Measurements from ENCODE around the gene TRIP6. TPM values are rescaled to one million over a fixed set of nuclear protein-coding genes. Genes with fewer than 3 reads are reported as not detected.

The TRIP6 gene
- total RNA-seq, 2 experiments from 2014 or later = 25.5 to 28.6 TPM

DNA sequence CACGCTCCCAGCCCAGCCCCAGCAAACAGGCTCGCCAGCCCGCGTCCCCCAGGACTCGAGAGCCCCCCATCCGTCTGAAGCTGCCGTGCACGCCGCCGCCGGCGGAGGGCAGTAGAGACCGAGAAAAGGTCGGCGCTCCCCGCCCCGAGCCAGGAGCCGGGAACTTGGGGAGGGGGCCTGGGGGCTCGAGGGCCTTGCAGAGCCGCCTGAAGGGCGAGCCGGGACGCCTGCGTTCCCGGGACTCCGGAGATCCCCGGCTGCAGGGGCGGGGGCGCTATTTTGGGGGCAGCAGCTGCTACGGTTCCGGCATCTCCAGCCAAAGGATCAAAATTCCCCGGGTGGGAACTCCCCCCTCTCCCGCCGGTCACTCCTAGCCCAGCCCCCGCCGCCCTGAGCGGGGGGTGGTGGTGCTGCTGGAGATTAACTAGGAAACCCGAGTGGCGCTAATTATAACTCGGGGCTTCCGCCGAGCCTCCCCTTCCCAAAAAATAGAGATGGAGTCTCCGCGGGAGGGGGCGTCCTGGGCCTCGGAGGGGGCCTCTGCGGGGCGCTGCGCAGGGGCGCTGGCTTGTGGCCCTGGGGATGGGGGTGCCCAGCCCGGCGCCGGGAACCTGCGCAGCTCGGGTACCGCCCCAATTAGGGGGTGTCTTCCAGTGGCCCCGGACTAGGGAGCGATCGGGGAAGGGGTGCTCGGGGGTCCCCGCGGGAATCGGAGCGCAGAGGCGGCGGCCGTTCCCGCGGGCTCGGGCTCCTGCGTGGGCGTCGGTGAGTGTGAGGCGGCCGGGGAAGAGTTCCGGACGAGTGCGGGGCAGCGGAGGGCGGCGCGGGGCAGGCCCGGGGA is 27.9 kb downstream of the TRIP6 start:
- H3K4me3 Mint-ChIP-seq = no peak overlapping the region
- CTCF ChIA-PET = interaction anchor here (1.1 to 1.9 kb wide), 9 partner anchors 20 to 349 kb away, joined by 3 to 9 read pairs (median 5); partner anchors contain the start of genes POP7, SLC12A9 and SRRT
- POLR2A ChIA-PET = interaction anchor here (1.5 kb wide), 1 partner anchor 163 kb away, joined by 4 read pairs; no protein-coding TSS in a partner anchor
- H3K4me1 Mint-ChIP-seq (ENCODE audit: low read depth) = peaks cover 20% of the 10 kb centered on the region
- ATAC-seq (peak; percentile 22), DNase-seq (peak; percentile 56)
- peaks cover 38% of the 10 kb centered on the region for H3K27me3 Mint-ChIP-seq (ENCODE audit: low read depth)
- peaks cover 2% of the 10 kb centered on the region for H3K36me3 Mint-ChIP-seq (ENCODE audit: low read depth)
- H3K9me3 Mint-ChIP-seq (ENCODE audit: insufficient read depth) = no peaks in the 10 kb centered on the region
- H3K27ac Mint-ChIP-seq = no peak overlapping the region

DNA sequence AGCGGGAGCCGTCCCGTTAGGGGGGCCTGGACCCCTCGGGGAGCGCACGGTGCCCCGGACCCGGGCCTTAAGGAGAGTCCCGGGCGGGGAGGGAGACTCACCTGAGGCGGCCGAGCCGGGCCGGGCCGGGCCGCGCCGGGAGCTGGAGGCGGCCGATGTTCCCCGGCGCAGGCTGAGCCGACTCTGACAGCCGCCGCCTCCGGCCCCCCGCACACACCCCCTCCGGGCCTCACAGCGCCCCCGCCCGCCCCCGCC is 28.4 kb downstream of the TRIP6 start, which contains the start of gene ACHE:
Gene ACHE (minus strand): TSS at position 188 of the 255 bp plus-strand sequence. CDS start 1,656 bp downstream, outside the sequence.
- Mint-ChIP-seq H3K9me3 (ENCODE audit: insufficient read depth) (no peaks in the 10 kb centered on the region), H3K4me3 (peak within 1 kb of the TSS; percentile 29), H3K36me3 (ENCODE audit: low read depth) (peaks cover 2% of the 10 kb centered on the region), H3K4me1 (ENCODE audit: low read depth) (peaks cover 14% of the 10 kb centered on the region), H3K27me3 (ENCODE audit: low read depth) (peaks cover 38% of the 10 kb centered on the region), H3K27ac (no peak within 1 kb of the TSS)
- DNase-seq (no peak), ATAC-seq (peak; percentile 8)
- CTCF ChIA-PET = interaction anchor here (1.1 to 1.9 kb wide), 3 partner anchors 163 to 349 kb away, joined by 3 to 9 read pairs (median 7); no protein-coding TSS in a partner anchor
- POLR2A ChIA-PET = interaction anchor here (1.5 kb wide), 1 partner anchor 163 kb away, joined by 4 read pairs; no protein-coding TSS in a partner anchor

DNA sequence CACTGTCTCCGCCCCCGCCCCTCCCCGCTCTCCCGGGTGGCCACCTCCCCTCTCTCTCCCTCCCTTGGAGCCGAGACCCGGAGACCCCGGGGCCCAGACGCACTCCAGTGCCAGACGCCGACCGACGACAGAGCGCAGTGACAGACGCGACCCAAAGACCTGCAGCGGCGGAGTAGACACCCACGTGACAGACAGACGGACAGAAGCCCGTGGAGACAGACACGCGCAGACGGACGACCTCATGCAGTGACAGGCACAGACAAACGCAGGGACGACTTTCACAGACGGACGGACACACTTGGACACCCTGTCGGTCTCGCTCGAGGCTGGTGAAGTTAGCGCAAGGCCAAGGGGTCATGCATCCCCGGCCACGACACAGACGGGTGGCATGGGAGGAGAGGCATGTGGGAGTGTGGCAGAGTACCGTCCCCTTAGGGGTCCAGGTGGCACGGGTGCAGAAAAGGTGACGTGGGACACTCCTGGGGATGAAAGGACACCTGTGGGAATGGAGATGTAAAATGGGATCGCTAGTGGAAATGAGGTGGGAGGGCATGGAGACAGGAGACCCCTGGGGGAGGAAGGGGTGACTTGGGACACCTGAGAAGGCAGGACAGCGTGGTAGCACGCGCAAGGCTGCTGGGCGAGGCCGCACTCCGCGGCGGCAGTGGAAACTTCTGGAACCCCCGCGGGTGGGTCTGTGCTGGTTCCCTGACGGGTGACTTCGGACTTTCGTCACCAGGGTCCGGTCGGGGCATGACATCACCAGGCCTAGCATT is 29.0 kb downstream of the TRIP6 start:
- H3K27ac Mint-ChIP-seq = no peak overlapping the region
- CTCF ChIA-PET = interaction anchor here (1.4 to 1.9 kb wide), 2 partner anchors 163 to 181 kb away, joined by 7 to 9 read pairs; no protein-coding TSS in a partner anchor

DNA sequence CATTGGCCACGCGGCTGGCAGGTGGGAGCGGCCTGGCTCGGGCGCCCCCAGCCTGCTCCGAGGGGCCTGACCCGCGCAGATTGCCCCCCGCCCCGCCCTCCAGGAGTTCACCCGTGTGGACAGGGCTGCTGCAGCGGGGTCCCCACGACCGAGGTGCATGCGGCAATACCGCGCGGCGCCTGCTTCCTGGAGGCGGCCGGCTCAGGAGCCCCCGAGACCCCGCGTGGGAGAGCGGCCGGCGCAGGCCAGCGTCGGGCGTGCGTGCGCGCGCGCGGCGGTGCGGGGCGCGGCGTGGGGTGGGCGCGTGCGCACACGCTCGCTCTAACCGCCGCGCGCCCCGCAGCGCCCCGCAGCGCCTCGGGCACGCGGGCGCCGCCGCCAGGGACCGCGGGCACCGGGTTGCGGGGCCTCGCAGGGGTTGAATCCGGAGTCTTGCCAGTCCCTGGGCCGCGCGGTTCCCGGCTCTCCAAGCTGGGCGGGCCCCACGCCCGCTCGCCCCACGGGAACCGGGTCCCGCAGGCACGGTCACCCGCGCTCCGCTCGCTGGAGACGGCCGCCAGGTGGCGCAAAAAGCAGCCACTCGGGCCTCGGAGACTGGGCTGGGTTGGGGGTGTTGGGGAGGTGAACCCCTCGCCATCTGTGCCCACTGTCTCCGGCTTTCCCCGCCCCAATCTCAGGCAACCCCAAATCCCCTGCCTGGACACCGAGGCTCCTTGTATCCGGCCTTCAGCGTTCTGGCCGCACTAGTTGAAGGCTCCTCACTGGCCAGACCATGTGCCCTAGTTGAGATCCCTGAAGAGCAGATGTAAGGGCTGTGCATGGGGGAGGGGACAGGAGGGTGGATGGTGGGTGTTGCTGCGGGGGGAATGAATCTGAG is 29.8 kb downstream of the TRIP6 start:
- H3K4me1 Mint-ChIP-seq (ENCODE audit: low read depth) = peaks cover 7% of the 10 kb centered on the region
- H3K9me3 Mint-ChIP-seq (ENCODE audit: insufficient read depth) = no peaks in the 10 kb centered on the region
- H3K27ac Mint-ChIP-seq = no peak overlapping the region
- CTCF ChIA-PET = interaction anchor here (2.2 kb wide), 1 partner anchor 162 kb away, joined by 14 read pairs; no protein-coding TSS in a partner anchor
- peaks cover 2% of the 10 kb centered on the region for H3K36me3 Mint-ChIP-seq (ENCODE audit: low read depth)
- DNase-seq (peak; percentile 64), ATAC-seq (peak; percentile 72)
- peaks cover 32% of the 10 kb centered on the region for H3K27me3 Mint-ChIP-seq (ENCODE audit: low read depth)
- H3K4me3 Mint-ChIP-seq = no peak overlapping the region
- POLR2A ChIA-PET = no interaction called here

More for the DNA sequence above, 29.0 kb downstream of the TRIP6 start:
- ATAC-seq (no peak), DNase-seq (no peak)
- Mint-ChIP-seq H3K4me1 (ENCODE audit: low read depth) (peaks cover 11% of the 10 kb centered on the region), H3K27me3 (ENCODE audit: low read depth) (peaks cover 38% of the 10 kb centered on the region), H3K9me3 (ENCODE audit: insufficient read depth) (no peaks in the 10 kb centered on the region), H3K36me3 (ENCODE audit: low read depth) (peaks cover 2% of the 10 kb centered on the region), H3K4me3 (peak overlapping the region; percentile 29)
- POLR2A ChIA-PET = no interaction called here

DNA sequence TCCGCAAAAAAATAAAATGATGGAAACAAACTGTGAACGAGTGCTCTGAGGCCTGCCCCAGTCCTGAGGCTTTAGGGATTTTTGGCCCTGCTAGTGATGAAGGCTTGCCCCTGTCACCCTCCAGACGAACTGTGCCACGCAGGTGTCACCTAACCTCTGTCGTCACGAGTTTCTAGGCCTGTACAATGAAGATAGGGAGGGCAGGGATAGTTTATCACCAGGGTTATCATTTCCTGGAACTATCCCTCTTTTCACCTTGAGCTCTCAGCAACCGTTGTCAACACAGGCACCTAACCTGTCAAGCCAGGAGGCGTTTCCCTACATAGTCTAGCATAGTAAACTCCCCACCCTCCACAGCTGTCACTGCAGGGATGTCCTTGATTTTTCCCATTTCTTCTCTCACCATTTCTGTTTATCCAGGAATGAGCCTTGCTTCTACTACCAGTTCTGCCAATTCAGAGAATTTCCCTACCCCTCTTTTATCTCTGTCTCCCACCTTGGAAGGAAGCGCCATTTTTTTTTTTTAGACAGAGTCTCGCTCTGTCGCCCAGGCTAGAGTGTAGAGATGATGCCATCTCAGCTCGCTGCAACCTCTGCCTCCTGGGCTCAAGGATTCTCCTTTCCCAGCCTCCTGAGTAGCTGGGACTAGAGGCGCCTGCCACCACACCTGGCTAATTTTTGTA is 30.7 kb downstream of the TRIP6 start:
- Mint-ChIP-seq H3K27ac (no peak overlapping the region), H3K27me3 (ENCODE audit: low read depth) (peaks cover 24% of the 10 kb centered on the region), H3K4me3 (no peak overlapping the region), H3K4me1 (ENCODE audit: low read depth) (peaks cover 7% of the 10 kb centered on the region), H3K9me3 (ENCODE audit: insufficient read depth) (no peaks in the 10 kb centered on the region), H3K36me3 (ENCODE audit: low read depth) (peaks cover 2% of the 10 kb centered on the region)
- ChIA-PET CTCF (interaction anchor here (1.0 to 2.2 kb wide), 5 partner anchors 96 to 295 kb away, joined by 3 to 14 read pairs (median 4); no protein-coding TSS in a partner anchor), POLR2A (no interaction called here)
- no peak for ATAC-seq
- DNase-seq = no peak

DNA sequence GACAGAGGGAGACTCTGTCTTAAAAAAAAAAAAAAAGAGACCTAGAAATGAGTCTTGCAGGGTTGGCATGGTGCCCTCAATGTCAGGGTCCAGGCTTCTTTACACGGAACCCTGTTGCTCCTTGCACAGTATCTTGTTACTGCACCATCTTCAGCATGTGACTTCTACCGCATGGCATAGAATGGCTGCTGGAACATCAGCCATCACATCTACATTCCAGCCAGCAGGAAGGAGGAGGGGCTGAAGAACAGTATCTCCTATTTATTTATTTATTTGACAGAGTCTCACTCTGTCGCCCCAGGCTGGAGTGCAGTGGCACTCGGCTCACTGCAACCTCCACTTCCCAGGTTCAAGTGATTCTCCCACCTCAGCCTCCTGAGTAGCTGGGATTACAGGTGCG is 32.2 kb downstream of the TRIP6 start:
- Mint-ChIP-seq H3K27me3 (ENCODE audit: low read depth) (peaks cover 20% of the 10 kb centered on the region), H3K27ac (no peak overlapping the region), H3K9me3 (ENCODE audit: insufficient read depth) (no peaks in the 10 kb centered on the region), H3K36me3 (ENCODE audit: low read depth) (peaks cover 2% of the 10 kb centered on the region), H3K4me3 (no peak overlapping the region), H3K4me1 (ENCODE audit: low read depth) (peaks cover 7% of the 10 kb centered on the region)
- no peak for ATAC-seq
- POLR2A ChIA-PET = no interaction called here
- CTCF ChIA-PET = interaction anchor here (1.7 to 2.0 kb wide), 2 partner anchors 159 to 293 kb away, joined by 5 to 6 read pairs; no protein-coding TSS in a partner anchor
- DNase-seq = no peak

DNA sequence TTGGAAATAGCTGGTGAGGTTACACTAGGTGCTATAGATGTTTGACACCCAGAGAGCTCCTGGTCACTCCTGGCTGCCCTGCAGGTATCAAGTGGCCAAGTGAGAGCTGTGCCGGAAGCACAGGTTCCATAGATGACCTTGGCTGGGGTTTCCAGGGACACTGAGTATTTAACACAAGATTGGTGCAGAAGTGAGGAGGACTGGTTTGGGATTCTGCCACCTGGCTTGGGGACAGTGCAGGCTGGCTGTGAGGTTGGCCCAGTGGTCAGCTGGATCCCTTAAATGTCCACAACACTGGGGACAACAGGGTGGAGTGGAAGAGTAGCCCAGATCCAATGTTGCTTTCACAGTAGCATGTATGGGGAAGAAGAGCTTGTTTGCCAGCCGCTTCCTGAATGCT is 33.8 kb downstream of the TRIP6 start:
- Mint-ChIP-seq H3K4me3 (no peak overlapping the region), H3K27me3 (ENCODE audit: low read depth) (peaks cover 16% of the 10 kb centered on the region), H3K36me3 (ENCODE audit: low read depth) (peaks cover 2% of the 10 kb centered on the region), H3K27ac (no peak overlapping the region), H3K4me1 (ENCODE audit: low read depth) (peaks cover 5% of the 10 kb centered on the region), H3K9me3 (ENCODE audit: insufficient read depth) (no peaks in the 10 kb centered on the region)
- ChIA-PET POLR2A (no interaction called here), CTCF (interaction anchor here (1.7 kb wide), 2 partner anchors 158 to 237 kb away, joined by 3 to 6 read pairs; no protein-coding TSS in a partner anchor)
- DNase-seq (no peak), ATAC-seq (no peak)

DNA sequence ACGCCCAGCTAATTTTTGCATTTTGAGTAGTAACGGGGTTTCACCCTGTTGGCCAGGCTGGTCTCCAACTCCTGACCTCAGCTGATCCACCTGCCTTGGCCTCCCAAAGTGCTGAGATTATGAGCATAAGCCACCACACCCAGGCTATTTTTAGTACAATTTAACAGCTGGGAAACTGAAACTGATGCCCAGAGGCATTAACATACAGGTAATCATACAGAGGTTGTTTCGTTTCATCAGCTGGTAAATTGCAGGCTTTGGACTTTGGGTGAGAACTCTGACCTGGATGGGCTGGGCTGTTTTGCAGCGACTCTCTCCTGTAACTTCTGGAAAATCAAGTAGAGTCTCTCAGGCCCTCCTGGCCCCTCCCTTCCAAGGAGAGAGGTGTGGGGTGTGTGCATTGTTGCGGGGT is 34.7 kb downstream of the TRIP6 start:
- H3K4me1 Mint-ChIP-seq (ENCODE audit: low read depth) = no peaks in the 10 kb centered on the region
- no peaks in the 10 kb centered on the region for H3K9me3 Mint-ChIP-seq (ENCODE audit: insufficient read depth)
- H3K27me3 Mint-ChIP-seq (ENCODE audit: low read depth) = peaks cover 12% of the 10 kb centered on the region
- no peak overlapping the region for H3K27ac Mint-ChIP-seq
- ChIA-PET POLR2A (no interaction called here), CTCF (interaction anchor here (1.6 to 1.7 kb wide), 2 partner anchors 176 to 236 kb away, joined by 3 to 7 read pairs; no protein-coding TSS in a partner anchor)
- H3K36me3 Mint-ChIP-seq (ENCODE audit: low read depth) = no peaks in the 10 kb centered on the region
- DNase-seq (no peak), ATAC-seq (no peak)
- no peak overlapping the region for H3K4me3 Mint-ChIP-seq

DNA sequence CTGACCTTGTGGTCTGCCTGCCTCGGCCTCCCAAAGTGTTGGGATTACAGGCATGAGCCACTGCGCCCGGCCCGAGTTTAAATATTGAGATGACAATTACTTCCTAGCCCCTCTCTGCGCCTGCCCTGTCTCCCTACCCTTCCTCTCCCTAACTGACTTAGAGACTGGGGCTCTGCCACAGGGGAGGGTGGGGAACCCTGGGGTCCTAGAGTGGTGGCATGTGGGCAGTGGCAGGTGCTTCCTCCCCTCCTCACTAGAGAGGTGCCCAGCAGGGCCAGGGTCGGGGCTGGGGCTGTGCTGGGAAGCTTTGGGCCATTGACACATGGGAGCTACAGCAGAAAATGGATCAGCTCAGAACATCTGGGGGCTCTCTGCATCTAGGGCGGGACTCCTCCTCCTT is 35.5 kb downstream of the TRIP6 start:
- no peaks in the 10 kb centered on the region for H3K4me1 Mint-ChIP-seq (ENCODE audit: low read depth)
- no peak for DNase-seq
- POLR2A ChIA-PET = no interaction called here
- no peaks in the 10 kb centered on the region for H3K36me3 Mint-ChIP-seq (ENCODE audit: low read depth)
- CTCF ChIA-PET = interaction anchor here (1.6 kb wide), 1 partner anchor 175 kb away, joined by 7 read pairs; no protein-coding TSS in a partner anchor
- no peak overlapping the region for H3K27ac Mint-ChIP-seq
- H3K9me3 Mint-ChIP-seq (ENCODE audit: insufficient read depth) = no peaks in the 10 kb centered on the region
- H3K27me3 Mint-ChIP-seq (ENCODE audit: low read depth) = peaks cover 8% of the 10 kb centered on the region
- ATAC-seq = no peak
- H3K4me3 Mint-ChIP-seq = no peak overlapping the region

DNA sequence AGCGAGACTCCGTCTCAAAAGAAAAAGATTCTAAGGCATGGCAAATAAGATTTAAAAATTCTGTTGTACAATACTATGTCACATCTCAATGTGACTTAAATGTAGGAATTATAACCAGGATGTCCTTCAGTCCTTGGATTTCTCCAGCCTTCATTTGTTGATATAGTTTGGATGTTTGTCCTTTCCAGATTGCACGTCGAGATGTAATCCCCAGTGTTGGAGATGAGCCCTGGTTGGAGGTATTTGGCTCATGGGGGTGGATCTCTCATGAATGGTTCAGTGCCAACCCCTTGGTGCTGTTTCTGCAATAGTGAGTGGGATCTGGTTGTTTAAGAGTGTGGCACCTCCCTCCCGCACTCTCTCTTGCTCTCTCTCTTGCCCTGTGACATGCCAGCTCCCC is 41.3 kb downstream of the TRIP6 start:
- ChIA-PET POLR2A (no interaction called here), CTCF (no interaction called here)
- no peaks in the 10 kb centered on the region for H3K4me1 Mint-ChIP-seq (ENCODE audit: low read depth)
- ATAC-seq (no peak), DNase-seq (no peak)
- H3K9me3 Mint-ChIP-seq (ENCODE audit: insufficient read depth) = no peaks in the 10 kb centered on the region
- H3K27me3 Mint-ChIP-seq (ENCODE audit: low read depth) = peaks cover 6% of the 10 kb centered on the region
- no peak overlapping the region for H3K4me3 Mint-ChIP-seq
- no peaks in the 10 kb centered on the region for H3K36me3 Mint-ChIP-seq (ENCODE audit: low read depth)
- no peak overlapping the region for H3K27ac Mint-ChIP-seq

All from activated CD8-positive, alpha-beta T cell treated with anti-CD3 and anti-CD28 coated beads, Interleukin-2, amount 10 ng/mL, durations not matched to agents 7 days and 5 days (primary cell).